Measurements from ENCODE around the gene PRDM2. TPM values are rescaled to one million over a fixed set of nuclear protein-coding genes. Genes with fewer than 3 reads are reported as not detected.

Gene PRDM2
- total and polyA plus RNA-seq, 2 experiments from 2014 or later, result 9.7 to 15.1 TPM

DNA sequence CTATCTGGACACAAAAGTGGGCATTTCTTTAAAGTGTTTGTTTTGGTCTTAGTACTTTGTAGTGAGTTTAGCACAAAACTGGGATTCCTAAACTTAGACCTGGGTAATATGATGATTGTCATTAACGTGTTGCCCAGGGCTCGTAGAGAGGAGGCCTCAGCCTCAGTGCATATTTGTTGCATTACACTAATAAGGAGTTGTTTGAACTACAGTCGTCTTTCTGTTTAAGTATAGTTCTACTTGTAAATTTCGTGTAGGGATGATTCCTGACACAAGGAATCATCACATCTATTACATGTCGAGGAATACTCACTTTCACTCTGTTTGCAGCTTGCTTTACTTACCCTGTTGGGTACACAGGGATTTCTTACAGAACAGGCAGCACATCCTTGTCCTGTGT, 85.0 kb downstream of the PRDM2 start:
- 8 to 10% methylated on average over 5 of the region's 5 CpGs for WGBS, 2 experiments (ENCODE audit: low coverage in 1 of 2, low lambda C conversion rate in 2 of 2, missing lambda C conversion rate in 2 of 2)
- Histone ChIP-seq H3K4me2 (ENCODE audit: unreplicated experiment) (peak overlapping the region; percentile 39), H2AFZ (no peak overlapping the region), H3K27ac (peak overlapping the region; percentile 39), H3K9me2 (ENCODE audit: insufficient read depth) (no peaks in the 10 kb centered on the region), H4K20me1 (ENCODE audit: insufficient read depth) (peaks cover 7% of the 10 kb centered on the region; the same call in 1 of the 2 replicates), H3K79me2 (ENCODE audit: insufficient read depth) (peaks cover 94% of the 10 kb centered on the region), H3K36me3 (ENCODE audit: low read depth) (peaks cover 21% of the 10 kb centered on the region), H3K9ac (peak overlapping the region; percentile 17), H3K4me3 (0 out of 2 replicates have a peak overlapping the region, but pooled peaks have one; percentile 30), H3K9me3 (ENCODE audit: low read depth) (no peaks in the 10 kb centered on the region), H3K27me3 (replicated peaks; ENCODE audit: insufficient read depth) (no peaks in the 10 kb centered on the region), H3F3A (ENCODE audit: insufficient read depth) (peaks cover 57% of the 10 kb centered on the region), H3K4me1 (ENCODE audit: insufficient read depth) (peaks cover 51% of the 10 kb centered on the region)
- no peak for TF ChIP-seq EZH2 (IDR thresholded peaks at IDR 0.05; ENCODE audit: insufficient read depth, poor library complexity, severe bottlenecking)
- TF ChIP-seq EZH2phosphoT487 (IDR thresholded peaks at IDR 0.05; ENCODE audit: insufficient read depth, low read depth), result no peak
- in situ Hi-C loops (cut with MboI), result no loop called here
- DNase-seq, result peak; percentile 57

DNA sequence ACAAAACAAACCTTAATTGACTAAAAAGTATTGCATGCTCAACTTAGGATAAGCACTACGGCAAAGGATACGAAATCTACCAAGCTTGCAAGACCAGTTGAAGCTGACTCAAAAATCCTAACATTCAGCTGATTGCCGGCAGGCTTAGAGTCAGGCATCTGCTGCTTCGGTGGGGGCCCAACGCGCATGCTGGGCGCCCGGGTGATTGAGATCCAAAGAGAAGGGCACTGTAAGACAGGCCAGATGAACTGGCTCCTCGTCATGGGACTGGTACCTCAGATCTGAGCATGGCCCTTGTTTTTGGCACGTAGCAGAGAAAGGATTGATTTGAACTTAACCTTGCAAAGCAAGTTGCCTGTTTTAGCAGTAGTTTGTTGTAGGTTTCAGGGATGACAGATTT, 86.6 kb downstream of the PRDM2 start:
- H3K4me3 ChIP-seq, result no peak overlapping the region
- no peaks in the 10 kb centered on the region for H3K9me2 ChIP-seq (ENCODE audit: insufficient read depth)
- peaks cover 47% of the 10 kb centered on the region for H3F3A ChIP-seq (ENCODE audit: insufficient read depth)
- no peaks in the 10 kb centered on the region for H3K27me3 ChIP-seq (replicated peaks; ENCODE audit: insufficient read depth)
- no peak overlapping the region for H3K27ac ChIP-seq
- H3K9me3 ChIP-seq (ENCODE audit: low read depth), result no peaks in the 10 kb centered on the region
- peaks cover 95% of the 10 kb centered on the region for H3K79me2 ChIP-seq (ENCODE audit: insufficient read depth)
- 96 to 98% methylated on average over 10 of the region's 10 CpGs for WGBS, 2 experiments (ENCODE audit: low coverage in 1 of 2, low lambda C conversion rate in 2 of 2, missing lambda C conversion rate in 2 of 2)
- no peak for DNase-seq
- in situ Hi-C loops (cut with MboI), result no loop called here
- peaks cover 39% of the 10 kb centered on the region for H3K4me1 ChIP-seq (ENCODE audit: insufficient read depth)
- no peak overlapping the region for H3K9ac ChIP-seq
- H3K4me2 ChIP-seq (ENCODE audit: unreplicated experiment), result no peak overlapping the region
- TF ChIP-seq EZH2phosphoT487 (IDR thresholded peaks at IDR 0.05; ENCODE audit: insufficient read depth, low read depth), result no peak
- no peak for TF ChIP-seq EZH2 (IDR thresholded peaks at IDR 0.05; ENCODE audit: insufficient read depth, poor library complexity, severe bottlenecking)
- H4K20me1 ChIP-seq (ENCODE audit: insufficient read depth), result peaks cover 7% of the 10 kb centered on the region; the same call in 1 of the 2 replicates
- H2AFZ ChIP-seq, result no peak overlapping the region
- peaks cover 17% of the 10 kb centered on the region for H3K36me3 ChIP-seq (ENCODE audit: low read depth)

DNA sequence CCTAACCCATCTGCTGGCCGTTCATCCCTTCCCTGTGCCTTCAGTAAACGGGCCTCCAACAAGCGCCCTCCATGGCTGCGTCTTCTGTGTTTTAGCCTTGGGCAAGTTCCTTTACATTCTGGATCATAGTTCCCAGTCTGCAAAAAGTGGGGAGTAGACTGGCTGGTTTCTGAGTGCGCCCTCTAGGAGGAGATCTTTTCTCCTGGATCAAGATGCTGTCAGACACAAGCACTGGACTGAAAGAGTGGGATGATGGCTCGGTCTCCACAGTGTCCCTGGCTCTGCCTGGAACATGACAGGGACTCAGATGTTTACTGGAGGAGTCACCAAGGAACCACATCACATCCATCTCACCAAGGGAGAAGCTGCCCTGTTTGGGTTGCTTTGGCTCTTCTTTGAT, 88.8 kb downstream of the PRDM2 start:
- Histone ChIP-seq H4K20me1 (ENCODE audit: insufficient read depth) (peaks cover 3% of the 10 kb centered on the region; the same call in 1 of the 2 replicates), H3K4me1 (ENCODE audit: insufficient read depth) (peaks cover 32% of the 10 kb centered on the region), H3K9me2 (ENCODE audit: insufficient read depth) (no peaks in the 10 kb centered on the region), H3K36me3 (ENCODE audit: low read depth) (peaks cover 15% of the 10 kb centered on the region; the same call in 1 of the 2 replicates), H3F3A (ENCODE audit: insufficient read depth) (peaks cover 33% of the 10 kb centered on the region), H3K79me2 (ENCODE audit: insufficient read depth) (peaks cover 99% of the 10 kb centered on the region), H3K9ac (no peak overlapping the region), H2AFZ (no peak overlapping the region), H3K27me3 (replicated peaks; ENCODE audit: insufficient read depth) (no peaks in the 10 kb centered on the region), H3K27ac (no peak overlapping the region), H3K4me3 (no peak overlapping the region), H3K4me2 (ENCODE audit: unreplicated experiment) (no peak overlapping the region), H3K9me3 (ENCODE audit: low read depth) (no peaks in the 10 kb centered on the region)
- in situ Hi-C loops (cut with MboI), result no loop called here
- 88 to 90% methylated on average over 6 of the region's 6 CpGs for WGBS, 2 experiments (ENCODE audit: low coverage in 1 of 2, low lambda C conversion rate in 2 of 2, missing lambda C conversion rate in 2 of 2)
- no peak for DNase-seq
- no peak for TF ChIP-seq EZH2 (IDR thresholded peaks at IDR 0.05; ENCODE audit: insufficient read depth, poor library complexity, severe bottlenecking)
- no peak for TF ChIP-seq EZH2phosphoT487 (IDR thresholded peaks at IDR 0.05; ENCODE audit: insufficient read depth, low read depth)

DNA sequence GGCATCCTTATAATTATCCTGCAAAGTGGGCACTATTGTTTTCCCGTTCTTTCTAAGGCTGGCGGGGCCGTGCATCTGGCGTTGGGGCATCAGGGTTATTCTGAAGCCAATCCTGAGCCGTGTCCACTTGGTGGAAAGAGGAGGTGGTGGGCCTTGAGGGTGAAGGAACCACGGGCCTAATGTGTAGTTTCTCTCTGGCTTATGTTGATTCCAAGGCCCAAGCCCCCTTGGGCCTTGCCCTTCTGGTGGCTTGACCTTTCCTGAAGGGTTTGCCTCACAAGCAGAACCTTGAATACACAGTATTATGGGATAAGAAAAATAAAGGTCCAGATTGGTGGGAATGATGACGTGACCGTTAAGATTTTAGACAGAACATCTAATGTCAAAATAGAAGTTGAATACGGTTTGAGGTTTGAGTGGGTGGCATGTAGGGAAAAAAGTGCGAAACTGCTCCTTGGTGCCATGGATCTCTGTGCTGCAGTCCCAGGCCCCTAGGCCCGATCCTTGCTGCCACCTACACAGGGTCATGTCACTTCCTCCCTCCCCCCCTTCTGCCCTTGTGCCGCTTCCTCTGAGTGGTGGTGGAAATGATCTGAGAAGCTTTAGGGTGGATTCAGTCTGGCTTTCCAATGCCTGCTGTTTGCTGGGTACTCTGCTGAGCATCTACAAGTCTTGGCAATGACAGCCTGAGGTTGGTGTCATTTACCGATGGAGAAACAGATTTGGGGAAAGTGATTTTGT, 90.5 kb downstream of the PRDM2 start:
- H3K9me2 ChIP-seq (ENCODE audit: insufficient read depth), result no peaks in the 10 kb centered on the region
- H3K4me3 ChIP-seq, result no peak overlapping the region
- H3K27me3 ChIP-seq (replicated peaks; ENCODE audit: insufficient read depth), result no peaks in the 10 kb centered on the region
- H3K36me3 ChIP-seq (ENCODE audit: low read depth), result peaks cover 25% of the 10 kb centered on the region; the same call in 1 of the 2 replicates
- 94 to 95% methylated on average over 13 of the region's 13 CpGs for WGBS, 2 experiments (ENCODE audit: low coverage in 1 of 2, low lambda C conversion rate in 2 of 2, missing lambda C conversion rate in 2 of 2)
- no peak for TF ChIP-seq EZH2 (IDR thresholded peaks at IDR 0.05; ENCODE audit: insufficient read depth, poor library complexity, severe bottlenecking)
- no peak for TF ChIP-seq EZH2phosphoT487 (IDR thresholded peaks at IDR 0.05; ENCODE audit: insufficient read depth, low read depth)
- peaks cover 97% of the 10 kb centered on the region for H3K79me2 ChIP-seq (ENCODE audit: insufficient read depth)
- DNase-seq, result no peak
- no peak overlapping the region for H3K4me2 ChIP-seq (ENCODE audit: unreplicated experiment)
- H3F3A ChIP-seq (ENCODE audit: insufficient read depth), result peaks cover 18% of the 10 kb centered on the region
- 0 out of 2 replicates have a peak, but pooled peaks cover 3% of the 10 kb centered on the region for H4K20me1 ChIP-seq (ENCODE audit: insufficient read depth)
- no peak overlapping the region for H3K27ac ChIP-seq
- no peak overlapping the region for H2AFZ ChIP-seq
- peaks cover 17% of the 10 kb centered on the region for H3K4me1 ChIP-seq (ENCODE audit: insufficient read depth)
- in situ Hi-C loops (cut with MboI), result no loop called here
- no peaks in the 10 kb centered on the region for H3K9me3 ChIP-seq (ENCODE audit: low read depth)
- H3K9ac ChIP-seq, result no peak overlapping the region
